Breast epithelium (tissue), 4 donors: ENCODE results near the gene UBL4B. TPM values are rescaled to one million over a fixed set of nuclear protein-coding genes. Genes with fewer than 3 reads are reported as not detected.

Experiments
- DNase-seq, 2 donors: peaks; one replicate each; pipeline ENCODE4 v3.0.0-alpha.2; 2019; ENCODE audit warnings: low spot score in 2 of 2
- H3K27ac ChIP-seq, 2 donors: fragments of 200-600 bp; sonication (generic) in 1 of 2; one replicate each; pipeline ENCODE4 v1.5.1; 2016 to 2019; ENCODE audit warnings: mild to moderate bottlenecking in 1 of 2
- H3K27me3 ChIP-seq, 2 donors: fragments of 200-600 bp; sonication (generic) in 1 of 2; one replicate each; pipeline versions ENCODE4 v1.5.1 to v1.6.0; 2017 to 2019; ENCODE audit warnings: control low read depth in 1 of 2, mild to moderate bottlenecking in 1 of 2
- H3K36me3 ChIP-seq: fragments of 200-600 bp; one replicate; pipeline ENCODE4 v1.5.1; 2019
- H3K4me1 ChIP-seq, 2 donors: fragments of 200-600 bp; sonication (generic); one replicate each; pipeline ENCODE4 v1.5.1; 2016 to 2019; ENCODE audit warnings: control low read depth in 1 of 2
- H3K4me3 ChIP-seq, 3 donors: fragments of 200-600 bp; sonication (generic); 1 replicate in 2 of 3; 2 replicates in 1 of 3; pipeline ENCODE4 v1.5.1; 2016 to 2019; ENCODE audit warnings: mild to moderate bottlenecking in 3 of 3, moderate library complexity in 2 of 3
- H3K9me3 ChIP-seq, 2 donors: fragments of 200-600 bp; sonication (generic) in 1 of 2; one replicate each; pipeline ENCODE4 v1.5.1; 2016 to 2019; ENCODE audit warnings: control low read depth in 1 of 2
- CTCF ChIP-seq, 3 donors: fragments of 450-650 bp; IDR thresholded peaks; one replicate each; pipeline ENCODE4 v1.5.1; 2016 to 2017; ENCODE audit warnings: antibody characterized with exemption in 3 of 3, mild to moderate bottlenecking in 3 of 3, moderate library complexity in 3 of 3
- POLR2A ChIP-seq: fragments of 450-650 bp; IDR thresholded peaks from one replicate; pipeline ENCODE4 v1.6.1; 2016; ENCODE audit warnings: antibody characterized with exemption, mild to moderate bottlenecking, moderate library complexity
- POLR2AphosphoS5 ChIP-seq, 3 donors: sonication (generic); formaldehyde crosslinking; IDR thresholded peaks; one replicate each; pipeline ENCODE4 v1.6.1; 2017; ENCODE audit warnings: antibody characterized with exemption in 3 of 3
- intact Hi-C: fragments of 100-400 bp; cut with DNase I; formaldehyde crosslinking; loops from one replicate; pipeline ENCODE4 v1.15.1; 2023; ENCODE audit warnings: low total_unique reads
- total RNA-seq, 3 donors: library from RNA; depleted of rRNA; stranded (reverse); fragments of >200 nt; gene quantifications; one replicate each; pipeline ENCODE4 v1.1.0, GENCODE V29; 2016

Gene UBL4B
- 1 to 10 TPM in 1 of 3 donors, under 1 TPM in 2; 0.29 to 1.6 (median 0.96) TPM for total RNA-seq

- intact Hi-C loops = no loop called here
- H3K36me3 ChIP-seq = no peaks in the 10 kb centered on the region
- no peak for TF ChIP-seq POLR2AphosphoS5 (IDR thresholded peaks at IDR 0.05)
- no peak for TF ChIP-seq CTCF (IDR thresholded peaks at IDR 0.05)
- TF ChIP-seq POLR2A = no peak
- no peak for DNase-seq
- no peak within 1 kb of the TSS for H3K27ac ChIP-seq
- H3K4me3 ChIP-seq = no peak within 1 kb of the TSS
- no peaks in the 10 kb centered on the region for H3K4me1 ChIP-seq
- no peaks in the 10 kb centered on the region for H3K9me3 ChIP-seq
- no peaks in the 10 kb centered on the region for H3K27me3 ChIP-seq
These were observed at the start of gene UBL4B for GRCh38 chr1:110112143-110112542. TSS of gene UBL4B (plus strand) at chr1:110112443. CDS start at chr1:110112535, 92 bp downstream.

GRCh38 chr1:110062612-110063011 lies 49.6 kb upstream of the UBL4B start:
- H3K27me3 ChIP-seq = peaks cover 0 to 9% of the 10 kb centered on the region in 2 donors
- H3K4me1 ChIP-seq = peaks cover 0 to 8% of the 10 kb centered on the region in 2 donors
- peaks cover 0 to under 1% of the 10 kb centered on the region in 2 donors for H3K9me3 ChIP-seq
- no peak for TF ChIP-seq CTCF (IDR thresholded peaks at IDR 0.05)
- DNase-seq = no peak
- no peak overlapping the region for H3K4me3 ChIP-seq
- intact Hi-C loops = no loop called here
- no peaks in the 10 kb centered on the region for H3K36me3 ChIP-seq
- H3K27ac ChIP-seq = no peak overlapping the region

- peaks cover 0 to 9% of the 10 kb centered on the region in 2 donors for H3K9me3 ChIP-seq
- no peaks in the 10 kb centered on the region for H3K4me1 ChIP-seq
- no peak for TF ChIP-seq POLR2A
- TF ChIP-seq POLR2AphosphoS5 (IDR thresholded peaks at IDR 0.05) = no peak
- TF ChIP-seq CTCF (IDR thresholded peaks at IDR 0.05) = no peak
- no peak for DNase-seq
- no peak overlapping the region for H3K27ac ChIP-seq
- H3K27me3 ChIP-seq = peaks cover 7 to 21% of the 10 kb centered on the region in 2 donors
- H3K36me3 ChIP-seq = no peaks in the 10 kb centered on the region
- no peak overlapping the region for H3K4me3 ChIP-seq
- intact Hi-C loops = no loop called here
These were observed 48.5 kb upstream of the UBL4B start for GRCh38 chr1:110063781-110064180.

DNA sequence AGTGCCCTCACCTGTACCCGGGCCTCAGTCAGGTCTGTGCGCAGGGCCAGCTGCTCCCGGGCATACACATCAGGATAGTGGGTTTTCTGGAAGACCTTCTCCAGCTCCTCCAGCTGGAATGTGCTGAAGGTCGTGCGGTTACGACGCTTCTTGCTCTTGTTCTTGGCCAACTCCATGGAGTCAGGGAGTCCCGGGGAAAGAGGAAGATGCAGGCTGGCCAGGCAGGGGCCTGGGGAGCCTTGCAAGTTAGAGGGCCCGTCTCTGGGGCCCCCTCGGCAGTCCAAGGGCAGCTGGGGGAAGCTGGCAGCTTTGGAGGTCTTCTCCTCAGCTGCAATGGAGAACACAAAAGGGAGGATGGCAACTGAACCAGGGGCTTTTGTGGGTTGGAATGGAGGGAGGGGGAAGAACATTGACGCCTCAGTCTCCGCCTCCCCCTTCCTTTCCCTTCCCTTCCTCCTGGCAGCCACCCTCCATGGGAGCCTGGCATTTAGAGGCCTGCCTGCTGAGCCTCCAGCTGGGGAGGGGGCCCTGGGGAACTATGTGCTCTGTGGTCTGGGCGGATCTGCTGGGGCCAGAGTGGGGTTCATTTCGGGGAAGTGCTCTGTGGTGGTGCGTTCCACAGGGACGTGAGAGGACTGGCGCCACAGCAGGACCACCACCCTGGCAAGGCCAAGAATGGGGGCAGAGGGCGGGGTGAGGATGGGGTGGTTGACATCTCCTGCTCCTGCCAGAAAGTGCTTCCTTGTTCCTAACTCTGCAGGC lies 47.5 kb upstream of the UBL4B start:
- H3K4me1 ChIP-seq = no peaks in the 10 kb centered on the region
- peaks cover 16 to 31% of the 10 kb centered on the region in 2 donors for H3K27me3 ChIP-seq

More for the DNA sequence above, 47.5 kb upstream of the UBL4B start:
- Histone ChIP-seq H3K4me3 (no peak overlapping the region), H3K36me3 (no peaks in the 10 kb centered on the region), H3K27ac (no peak overlapping the region), H3K9me3 (peaks cover 0 to 9% of the 10 kb centered on the region in 2 donors)
- no peak for DNase-seq
- intact Hi-C loops = no loop called here
- no peak for TF ChIP-seq POLR2A
- no peak for TF ChIP-seq CTCF (IDR thresholded peaks at IDR 0.05)
- TF ChIP-seq POLR2AphosphoS5 (IDR thresholded peaks at IDR 0.05) = no peak
